Measurements from ENCODE around the gene GPSM1.
A peak's percentile ranks its signal among the peaks of the same experiment; 100 is the strongest.

GPSM1 gene

DNA sequence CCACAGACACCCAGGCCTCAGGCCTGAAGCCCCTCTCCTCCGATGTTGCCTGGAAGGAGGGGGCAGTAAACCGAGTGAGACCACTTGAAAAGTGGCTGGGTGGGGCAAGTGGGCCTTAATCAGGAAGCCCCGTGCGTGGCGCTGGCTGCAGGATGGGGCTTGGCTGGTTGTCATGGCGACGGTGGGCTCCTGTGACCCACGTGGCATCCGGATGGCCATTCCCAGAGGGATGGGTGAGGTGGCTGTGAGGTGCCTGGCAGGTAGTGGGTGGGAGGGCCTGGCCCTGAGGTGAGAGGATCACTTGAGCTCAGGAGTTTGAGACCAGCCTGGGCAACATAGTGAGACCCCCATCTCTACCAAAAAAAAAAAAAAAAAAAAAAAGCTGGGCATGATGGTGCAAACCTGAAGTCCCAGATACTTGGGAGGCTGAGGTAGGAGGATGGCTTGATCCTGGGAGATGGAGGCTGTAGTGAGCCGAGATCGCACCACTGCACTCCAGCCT, 5.2 kb downstream of the GPSM1 start:
- no peak for DNase-seq (ENCODE audit: low spot score)

DNA sequence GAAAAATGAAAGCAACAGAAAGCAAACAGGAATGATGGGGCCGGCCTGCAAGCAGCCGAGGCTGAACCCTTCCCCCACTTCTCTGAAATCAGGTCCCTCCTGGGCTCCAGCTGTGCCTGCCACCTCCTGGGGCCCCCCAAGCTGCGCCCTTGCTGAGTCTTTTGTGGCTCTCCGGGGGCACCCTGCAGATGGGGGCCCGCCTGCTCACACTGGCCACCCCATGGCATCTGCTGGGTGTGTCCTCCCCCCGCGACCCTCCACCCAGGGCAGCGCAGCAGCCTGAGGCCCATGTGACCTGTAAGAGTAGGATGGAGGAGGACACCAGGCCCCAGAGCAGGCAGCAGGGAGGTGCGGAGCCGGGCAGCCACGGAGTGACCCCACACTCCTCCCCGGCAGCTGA, 5.7 kb downstream of the GPSM1 start:
- DNase-seq (ENCODE audit: low spot score), result no peak

DNA sequence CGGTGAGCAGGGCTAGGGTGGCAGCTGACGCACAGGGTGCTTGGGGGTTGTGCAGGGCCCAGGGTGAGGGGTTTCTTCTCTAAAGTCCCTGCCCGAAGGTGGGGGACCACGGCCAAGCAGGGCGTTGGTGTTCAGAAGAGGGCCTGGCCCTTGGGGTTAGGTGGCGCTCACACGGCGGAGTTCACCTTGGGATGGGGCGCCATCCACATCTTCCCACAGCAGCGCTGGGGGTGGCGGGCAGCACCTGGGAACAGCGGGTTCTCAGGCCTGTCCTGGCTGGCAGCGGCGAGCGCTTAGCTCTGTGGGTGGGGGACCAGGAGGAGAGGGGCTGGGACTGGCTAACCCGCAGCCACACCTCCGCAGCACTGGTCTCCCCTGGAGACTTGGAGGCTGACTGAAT, 6.1 kb downstream of the GPSM1 start:
- DNase-seq (ENCODE audit: low spot score), result no peak

DNA sequence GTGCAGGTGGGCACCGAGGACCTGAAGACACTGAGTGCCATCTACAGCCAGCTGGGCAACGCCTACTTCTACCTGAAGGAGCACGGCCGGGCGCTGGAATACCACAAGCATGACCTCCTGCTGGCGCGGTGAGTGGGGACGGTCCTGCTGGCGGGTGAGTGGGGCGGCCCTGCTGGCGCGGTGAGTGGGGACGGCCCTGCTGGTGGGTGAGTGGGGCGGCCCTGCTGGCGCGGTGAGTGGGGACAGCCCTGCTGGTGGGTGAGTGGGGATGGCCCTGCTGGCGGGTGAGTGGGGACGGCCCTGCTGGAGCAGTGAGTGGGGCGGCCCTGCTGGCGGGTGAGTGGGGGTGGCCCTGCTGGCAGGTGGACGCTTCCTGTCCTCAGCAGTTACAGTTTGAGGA, 7.2 kb downstream of the GPSM1 start:
- no peak for DNase-seq (ENCODE audit: low spot score)

GRCh38 chr9:136335296-136336155, 8.2 kb downstream of the GPSM1 start:
- no peak for DNase-seq (ENCODE audit: low spot score)

DNA sequence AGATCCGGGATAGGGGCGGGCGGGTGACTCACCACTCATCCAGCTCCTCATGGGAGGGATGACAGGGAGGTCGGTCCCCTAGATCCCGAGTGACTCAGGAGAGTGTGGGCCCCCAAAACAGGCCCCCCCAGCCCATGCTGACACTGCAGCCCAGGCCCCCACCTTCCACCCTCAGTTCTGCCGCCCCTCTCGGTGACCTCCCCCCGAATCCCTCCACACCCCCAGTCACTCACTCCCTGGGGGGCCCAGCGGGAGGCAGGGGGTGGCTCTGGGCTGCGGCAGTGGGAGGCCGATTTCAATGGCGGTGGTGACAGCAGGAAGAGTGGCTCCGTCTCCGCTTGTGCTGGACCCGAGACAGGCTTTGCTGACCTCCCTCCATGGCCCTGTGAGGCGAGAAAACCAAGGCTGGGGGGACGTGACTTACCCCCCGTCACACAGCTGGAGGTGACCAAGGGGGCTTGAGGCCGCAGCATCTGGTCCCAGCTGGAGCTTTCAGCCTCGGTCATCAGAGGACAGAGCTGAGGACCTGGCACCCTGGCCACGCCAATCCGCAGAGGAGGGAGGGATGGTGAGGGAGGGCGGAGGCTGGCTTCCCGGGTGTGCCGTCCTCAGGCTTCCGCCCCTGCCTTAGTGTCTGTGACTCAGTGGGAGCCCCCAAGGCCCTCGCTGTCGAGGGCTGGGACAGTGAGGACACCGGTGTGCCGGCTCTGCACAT, 9.0 kb downstream of the GPSM1 start:
- no peak for DNase-seq (ENCODE audit: low spot score)

GRCh38 chr9:136336881-136337280, 9.5 kb downstream of the GPSM1 start:
- no peak for DNase-seq (ENCODE audit: low spot score)

DNA sequence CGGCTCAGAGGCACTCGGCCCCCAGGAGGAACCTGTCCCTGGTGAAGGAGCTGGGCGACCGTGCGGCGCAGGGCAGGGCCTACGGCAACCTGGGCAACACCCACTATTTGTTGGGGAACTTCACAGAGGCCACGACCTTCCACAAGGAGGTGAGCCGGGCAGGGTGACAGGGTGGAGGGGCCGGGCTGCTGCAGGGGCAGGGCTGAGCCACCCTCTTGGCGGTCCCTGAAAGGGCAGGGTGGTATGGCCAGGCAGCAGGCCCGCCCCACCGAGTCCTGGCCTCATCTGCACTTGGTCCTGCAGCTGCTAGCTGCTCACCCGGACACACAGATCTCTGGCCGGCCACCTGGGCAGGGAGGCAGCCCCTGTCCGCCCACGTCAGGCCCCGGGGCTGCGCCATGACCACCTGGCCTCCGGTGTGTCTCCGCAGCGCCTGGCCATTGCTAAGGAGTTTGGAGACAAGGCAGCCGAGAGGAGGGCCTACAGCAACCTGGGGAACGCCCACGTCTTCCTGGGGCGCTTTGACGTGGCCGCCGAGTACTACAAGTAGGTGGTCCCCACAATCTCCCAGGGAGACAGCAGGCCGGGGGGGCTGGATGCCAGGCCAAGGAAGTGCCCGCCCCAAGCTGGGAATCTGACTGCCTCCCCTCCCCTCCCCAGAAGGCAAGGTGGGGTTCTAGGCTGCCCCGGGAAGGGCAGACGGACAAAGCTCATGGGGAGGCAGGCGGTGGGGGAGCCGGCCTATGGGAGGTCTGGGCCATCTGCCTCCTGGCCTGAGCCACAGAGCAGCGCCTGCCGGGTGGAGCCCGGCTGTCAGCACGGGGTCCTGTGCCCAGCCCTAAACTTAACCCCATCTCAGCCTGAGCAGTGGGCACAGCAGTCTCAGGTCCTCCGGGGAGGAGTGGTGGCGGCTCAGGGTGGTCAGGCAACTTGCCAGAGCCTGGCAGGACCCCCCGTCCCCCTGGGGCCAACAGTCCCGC, 10.4 kb downstream of the GPSM1 start:
- DNase-seq (ENCODE audit: low spot score), result no peak

- no peak for DNase-seq (ENCODE audit: low spot score)
Measured at GRCh38 chr9:136338511-136338910, 11.2 kb downstream of the GPSM1 start.

DNA sequence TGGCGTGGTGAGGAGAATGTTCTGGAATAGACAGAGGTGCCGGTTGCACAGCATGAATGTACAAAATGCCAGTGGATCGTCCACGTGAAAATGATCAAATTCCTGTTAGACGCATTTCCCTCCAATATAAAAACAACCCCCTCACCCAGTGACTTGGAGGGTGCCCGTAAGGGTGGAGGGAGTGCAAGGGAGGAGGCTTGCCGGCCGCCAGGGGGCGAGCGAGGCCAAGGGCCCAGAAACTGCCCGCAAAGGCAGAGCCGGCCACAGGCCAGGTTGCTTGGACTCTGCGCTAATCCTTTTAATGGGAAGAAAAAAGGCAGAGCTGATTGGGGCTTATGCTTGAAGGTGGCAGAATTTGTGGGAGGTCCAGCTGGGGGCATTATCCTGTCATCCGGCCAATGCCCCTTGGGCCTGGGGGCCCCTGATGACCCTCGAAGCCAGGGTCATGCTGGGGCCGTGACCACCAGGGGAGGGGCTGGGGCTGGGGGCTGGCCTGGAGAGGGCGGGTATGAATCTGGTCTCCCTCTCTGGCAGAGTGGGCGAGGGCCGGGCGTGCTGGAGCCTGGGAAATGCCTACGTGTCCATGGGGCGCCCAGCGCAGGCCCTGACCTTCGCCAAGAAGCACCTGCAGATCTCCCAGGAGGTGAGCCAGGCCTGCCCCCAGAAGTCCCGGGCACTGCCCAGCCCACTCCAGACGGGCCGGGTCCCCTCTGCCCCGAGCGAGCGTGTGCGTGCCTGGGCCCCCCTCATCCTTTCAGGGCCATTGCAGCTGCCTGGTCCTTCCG, 12.0 kb downstream of the GPSM1 start:
- peak; percentile 74 for DNase-seq (ENCODE audit: low spot score)

DNA sequence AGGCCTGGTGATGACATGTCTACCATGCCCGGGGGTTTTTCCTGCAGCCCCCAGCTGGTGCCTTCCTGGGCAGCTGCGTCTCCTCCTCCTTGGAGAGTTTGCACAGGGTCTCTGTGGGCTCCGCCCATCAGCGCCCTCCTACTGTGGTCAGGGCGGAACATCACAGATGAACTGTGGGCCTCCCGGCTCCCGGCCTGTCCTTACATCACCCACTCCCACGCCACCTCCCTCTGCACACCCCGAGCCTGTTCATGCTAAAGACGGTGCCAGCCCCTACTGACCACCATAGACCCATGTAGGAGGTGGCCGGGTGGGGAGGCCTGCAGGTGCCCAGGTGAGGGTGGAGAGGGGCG, 12.6 kb downstream of the GPSM1 start:
- no peak for DNase-seq (ENCODE audit: low spot score)

DNA sequence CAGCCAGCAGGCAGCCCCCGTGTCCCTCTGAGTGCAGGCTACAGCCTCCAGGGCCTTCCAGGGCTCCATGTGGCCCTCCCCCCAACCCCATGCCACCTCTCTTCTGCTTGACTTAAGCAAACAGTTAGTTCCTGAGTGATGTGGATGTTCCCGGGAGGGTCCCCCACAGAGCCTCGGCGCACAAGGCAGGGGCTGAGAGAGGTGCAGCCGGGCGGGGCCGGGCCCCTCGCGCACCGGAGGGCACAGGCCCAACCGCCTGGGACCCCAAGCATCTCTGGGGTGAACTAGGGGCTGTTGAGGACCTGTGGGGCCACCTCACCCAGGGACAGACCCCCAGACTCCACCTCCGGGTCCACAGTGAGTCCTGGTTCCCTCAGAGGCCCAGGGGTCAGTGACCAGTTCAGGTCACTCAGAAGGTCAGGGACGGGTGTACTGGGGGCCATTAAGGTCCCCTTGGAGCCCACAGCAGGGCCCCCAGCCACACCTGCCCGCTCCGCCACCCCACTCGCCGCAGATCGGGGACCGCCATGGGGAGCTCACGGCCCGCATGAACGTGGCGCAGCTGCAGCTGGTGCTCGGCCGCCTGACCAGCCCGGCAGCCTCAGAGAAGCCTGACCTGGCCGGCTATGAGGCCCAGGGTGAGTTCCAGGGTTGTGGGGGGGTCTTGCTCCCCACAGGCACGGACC, 13.2 kb downstream of the GPSM1 start:
- DNase-seq (ENCODE audit: low spot score), result no peak

DNA sequence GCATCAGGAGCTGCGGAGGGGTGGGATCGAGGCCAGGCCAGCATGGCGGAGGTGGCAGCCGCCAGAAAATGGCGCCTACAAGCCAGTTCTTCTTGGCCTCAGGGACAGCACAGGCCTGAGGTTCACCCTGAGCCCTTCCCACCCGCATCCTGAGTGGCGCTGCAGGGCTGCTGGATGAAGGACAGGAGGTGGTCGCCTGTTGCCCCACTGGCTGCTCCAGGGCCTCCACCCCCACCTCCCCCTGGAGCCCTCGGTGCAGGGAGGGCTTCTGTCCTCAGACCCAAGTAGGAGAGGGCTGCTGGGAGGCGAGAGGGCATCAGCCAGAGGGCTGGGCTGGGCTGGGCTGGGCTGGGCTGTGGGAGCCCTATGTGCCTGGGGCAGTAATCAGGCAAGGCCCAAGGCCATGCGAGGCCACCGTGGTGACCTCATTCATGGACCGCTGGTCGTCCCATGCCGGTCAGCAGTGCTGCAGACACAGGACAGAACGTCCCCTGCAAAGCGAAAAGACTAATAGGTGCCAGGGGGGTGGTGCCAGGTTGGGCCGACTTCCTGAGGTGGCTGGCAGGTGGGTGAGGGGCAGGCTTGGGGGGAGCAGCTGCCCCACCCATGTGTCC, 13.8 kb downstream of the GPSM1 start:
- no peak for DNase-seq (ENCODE audit: low spot score)

- no peak for DNase-seq (ENCODE audit: low spot score)
Measured at GRCh38 chr9:136341769-136342168, 14.4 kb downstream of the GPSM1 start.

GRCh38 chr9:136342181-136343120, 15.1 kb downstream of the GPSM1 start:
- DNase-seq (ENCODE audit: low spot score), result peak; percentile 81

- no peak for DNase-seq (ENCODE audit: low spot score)
Measured at GRCh38 chr9:136343121-136343883, 16.0 kb downstream of the GPSM1 start.

- DNase-seq (ENCODE audit: low spot score), result no peak
Measured at GRCh38 chr9:136343884-136344269, 16.5 kb downstream of the GPSM1 start.

DNA sequence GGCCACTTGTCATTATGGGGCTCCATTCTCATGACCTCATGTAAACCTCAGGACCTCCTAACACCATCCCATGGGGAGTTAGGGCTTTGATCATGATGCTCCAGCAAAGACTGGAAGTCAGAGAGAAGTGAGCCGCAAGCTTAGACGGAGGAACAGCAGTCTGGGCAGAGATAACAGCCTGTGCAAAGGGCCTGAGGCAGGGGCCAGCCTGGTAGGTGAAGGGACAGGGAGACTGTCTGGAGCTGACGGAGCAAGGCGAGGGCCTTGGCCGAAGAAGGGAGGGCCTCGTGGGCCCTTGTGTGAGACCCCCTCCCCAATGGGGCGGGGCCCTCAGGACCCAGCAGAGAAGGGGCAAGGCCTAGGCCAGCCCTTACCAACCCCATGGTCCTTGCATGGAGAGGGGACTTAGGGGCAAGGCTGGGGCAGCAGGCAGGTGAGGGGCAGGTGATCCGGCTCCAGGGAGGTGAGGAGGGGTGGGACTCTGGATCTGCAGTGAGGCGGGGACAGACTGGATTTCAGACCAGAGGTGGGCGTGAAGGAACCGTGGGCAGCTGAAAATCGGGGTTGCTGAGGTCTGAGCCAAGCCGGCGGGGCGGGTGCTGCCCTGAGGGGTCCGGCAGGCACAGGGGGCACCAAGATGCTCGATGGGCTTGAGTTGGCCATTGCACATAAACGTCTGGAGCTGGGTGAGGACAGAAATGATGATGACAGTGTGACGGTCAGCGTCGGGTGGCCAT, 17.4 kb downstream of the GPSM1 start:
- no peak for DNase-seq (ENCODE audit: low spot score)
